ENCODE results near the gene ANGPTL5.
"Not testable (repeated sequence)": the region's sequence is repeated elsewhere in the genome, so short reads cannot be mapped to it uniquely, and the experiment has no call there.

ANGPTL5 gene

GRCh38 chr11:101889767-101890166, 26.6 kb downstream of the ANGPTL5 start:
- no peak for DNase-seq (ENCODE audit: low read depth in 2 of 2)

GRCh38 chr11:101885631-101886030, 30.7 kb downstream of the ANGPTL5 start:
- DNase-seq (ENCODE audit: low read depth in 2 of 2), result no peak

- DNase-seq (ENCODE audit: low read depth in 2 of 2), result no peak
Observed at GRCh38 chr11:101881586-101881985, 34.7 kb downstream of the ANGPTL5 start.

GRCh38 chr11:101880222-101880621, 36.1 kb downstream of the ANGPTL5 start:
- no peak for DNase-seq (ENCODE audit: low read depth in 2 of 2)

GRCh38 chr11:101872171-101872882, 44.0 kb downstream of the ANGPTL5 start:
- DNase-seq (ENCODE audit: low read depth in 2 of 2), result no peak

GRCh38 chr11:101870510-101870909, 45.8 kb downstream of the ANGPTL5 start:
- DNase-seq (ENCODE audit: low read depth in 2 of 2), result no peak

GRCh38 chr11:101867951-101868350, 48.4 kb downstream of the ANGPTL5 start:
- no peak for DNase-seq (ENCODE audit: low read depth in 2 of 2)

GRCh38 chr11:101866619-101867491, 49.5 kb downstream of the ANGPTL5 start:
- no peak for DNase-seq (ENCODE audit: low read depth in 2 of 2)

- no peak for DNase-seq (ENCODE audit: low read depth in 2 of 2)
Observed at GRCh38 chr11:101864098-101864497, 52.2 kb downstream of the ANGPTL5 start.

- DNase-seq (ENCODE audit: low read depth in 2 of 2), result no peak
Observed at GRCh38 chr11:101863361-101863760, 53.0 kb downstream of the ANGPTL5 start.

- no peak for DNase-seq (ENCODE audit: low read depth in 2 of 2)
Observed at GRCh38 chr11:101862391-101863233, 53.7 kb downstream of the ANGPTL5 start.

GRCh38 chr11:101860696-101861427, 55.5 kb downstream of the ANGPTL5 start:
- no peak for DNase-seq (ENCODE audit: low read depth in 2 of 2)

GRCh38 chr11:101852260-101852659, 64.1 kb downstream of the ANGPTL5 start:
- DNase-seq (ENCODE audit: low read depth in 2 of 2), result not testable (repeated sequence)

- no peak for DNase-seq (ENCODE audit: low read depth in 2 of 2)
Observed at GRCh38 chr11:101848262-101848661, 68.1 kb downstream of the ANGPTL5 start.

- no peak for DNase-seq (ENCODE audit: low read depth in 2 of 2)
Observed at GRCh38 chr11:101844608-101845007, 71.7 kb downstream of the ANGPTL5 start.

- no peak for DNase-seq (ENCODE audit: low read depth in 2 of 2)
Observed at GRCh38 chr11:101840704-101841103, 75.6 kb downstream of the ANGPTL5 start.
